Endothelial cell (in vitro differentiated cells): Measurements from ENCODE around the gene MPEG1. TPM values are rescaled to one million over a fixed set of nuclear protein-coding genes. Genes with fewer than 3 reads are reported as not detected.

Experiments
- DNase-seq: peaks from one replicate; pipeline ENCODE4 v3.0.0; 2021; ENCODE audit warnings: low spot score
- H3K27ac Mint-ChIP-seq: one replicate; pipeline ENCODE4 v1.8.0; 2021; ENCODE audit warnings: mixed read lengths, inconsistent platforms; ENCODE audit not compliant: unreplicated experiment
- H3K27me3 Mint-ChIP-seq: one replicate; pipeline ENCODE4 v1.8.0; 2021; ENCODE audit warnings: mild to moderate bottlenecking, moderate library complexity, mixed read lengths, inconsistent platforms; ENCODE audit not compliant: unreplicated experiment
- H3K36me3 Mint-ChIP-seq: one replicate; pipeline ENCODE4 v1.8.0; 2021; ENCODE audit warnings: mild to moderate bottlenecking, low read depth, mixed read lengths, inconsistent platforms; ENCODE audit not compliant: unreplicated experiment
- H3K4me1 Mint-ChIP-seq: one replicate; pipeline ENCODE4 v1.8.0; 2021; ENCODE audit warnings: mild to moderate bottlenecking, mixed read lengths, inconsistent platforms; ENCODE audit not compliant: unreplicated experiment
- H3K4me3 Mint-ChIP-seq: one replicate; pipeline ENCODE4 v1.8.0; 2021; ENCODE audit warnings: mild to moderate bottlenecking, mixed read lengths, inconsistent platforms; ENCODE audit not compliant: unreplicated experiment
- H3K9me3 Mint-ChIP-seq: one replicate; pipeline ENCODE4 v1.8.0; 2021; ENCODE audit warnings: mixed read lengths, inconsistent platforms; ENCODE audit not compliant: unreplicated experiment
- CTCF ChIP-seq: fragments of 200-600 bp; sonication (generic); IDR thresholded peaks from one replicate; pipeline ENCODE4 v1.5.0; 2021; ENCODE audit warnings: antibody characterized with exemption; ENCODE audit not compliant: unreplicated experiment
- total RNA-seq: library from RNA; stranded (reverse); fragmentation: NEBNext Ultra II Directional; extraction: Animal tissue kit (Norgen Biotek cat#: 25700); gene quantifications from one replicate; pipeline ENCODE4 v1.2.1, GENCODE V29; 2021; ENCODE audit not compliant: unreplicated experiment

Gene MPEG1
- total RNA-seq, 1 donor from 2014 or later: not detected

GRCh38 chr11:59182457-59183151, 30.1 kb downstream of the MPEG1 start:
- peaks cover 13% of the 10 kb centered on the region for H3K4me1 Mint-ChIP-seq
- no peak for DNase-seq
- H3K4me3 Mint-ChIP-seq: no peak overlapping the region
- peaks cover 2% of the 10 kb centered on the region for H3K27me3 Mint-ChIP-seq
- no peaks in the 10 kb centered on the region for H3K9me3 Mint-ChIP-seq
- H3K36me3 Mint-ChIP-seq: peaks cover 57% of the 10 kb centered on the region
- TF ChIP-seq CTCF: peak; percentile 41
- H3K27ac Mint-ChIP-seq: no peak overlapping the region

- H3K9me3 Mint-ChIP-seq: no peaks in the 10 kb centered on the region
- TF ChIP-seq CTCF: no peak
- peaks cover 4% of the 10 kb centered on the region for H3K27me3 Mint-ChIP-seq
- H3K36me3 Mint-ChIP-seq: peaks cover 60% of the 10 kb centered on the region
- H3K4me3 Mint-ChIP-seq: peak overlapping the region; percentile 47
- DNase-seq: no peak
- no peak overlapping the region for H3K27ac Mint-ChIP-seq
- H3K4me1 Mint-ChIP-seq: peaks cover 13% of the 10 kb centered on the region
These were observed 30.8 kb downstream of the MPEG1 start for GRCh38 chr11:59181746-59182456.

- peaks cover 1% of the 10 kb centered on the region for H3K27me3 Mint-ChIP-seq
- H3K27ac Mint-ChIP-seq: no peak overlapping the region
- no peaks in the 10 kb centered on the region for H3K9me3 Mint-ChIP-seq
- no peak for DNase-seq
- H3K4me1 Mint-ChIP-seq: peaks cover 10% of the 10 kb centered on the region
- H3K4me3 Mint-ChIP-seq: no peak overlapping the region
- no peak for TF ChIP-seq CTCF
- H3K36me3 Mint-ChIP-seq: peaks cover 59% of the 10 kb centered on the region
These were observed 31.8 kb downstream of the MPEG1 start for GRCh38 chr11:59180907-59181306.

GRCh38 chr11:59180168-59180776, 32.5 kb downstream of the MPEG1 start:
- Mint-ChIP-seq H3K36me3 (peaks cover 59% of the 10 kb centered on the region), H3K4me3 (peak overlapping the region; percentile 70), H3K9me3 (no peaks in the 10 kb centered on the region), H3K27me3 (peaks cover 1% of the 10 kb centered on the region), H3K27ac (no peak overlapping the region), H3K4me1 (peaks cover 11% of the 10 kb centered on the region)
- no peak for TF ChIP-seq CTCF
- DNase-seq: no peak

GRCh38 chr11:59179121-59179520, 33.6 kb downstream of the MPEG1 start:
- Mint-ChIP-seq H3K4me1 (peaks cover 11% of the 10 kb centered on the region), H3K9me3 (no peaks in the 10 kb centered on the region), H3K27me3 (peaks cover 7% of the 10 kb centered on the region), H3K36me3 (peaks cover 54% of the 10 kb centered on the region), H3K27ac (no peak overlapping the region), H3K4me3 (no peak overlapping the region)
- no peak for DNase-seq
- TF ChIP-seq CTCF: no peak
